Body of pancreas (tissue), 4 donors: ENCODE measurements around the gene BEST1. TPM values are rescaled to one million over a fixed set of nuclear protein-coding genes. Genes with fewer than 3 reads are reported as not detected.

Experiments
- ATAC-seq: fragments of 150-250 bp; one replicate; pipeline ENCODE4 v1.9.1; 2016
- DNase-seq, 4 donors: peaks; one replicate each; pipeline ENCODE4 v3.0.0-alpha.2; 2019
- H3K27ac ChIP-seq, 4 donors: fragments of 200-600 bp; sonication (generic); 1 replicate in 3 of 4; 2 replicates in 1 of 4; pipeline versions ENCODE4 v1.5.1 to v1.6.1; 2016 to 2019; ENCODE audit warnings: mild to moderate bottlenecking in 1 of 4, mixed read lengths in 1 of 4, moderate library complexity in 1 of 4
- H3K27me3 ChIP-seq, 2 donors: fragments of 200-600 bp; sonication (generic); one replicate each; pipeline ENCODE4 v1.6.0; 2016; ENCODE audit warnings: mild to moderate bottlenecking in 1 of 2
- H3K36me3 ChIP-seq, 2 donors: fragments of 200-600 bp; sonication (generic); replicated peaks in 1 of 2; 2 replicates each; pipeline ENCODE4 v1.5.1; 2016; ENCODE audit warnings: low read depth in 2 of 2; ENCODE audit not compliant: insufficient read depth in 1 of 2
- H3K4me1 ChIP-seq: fragments of 200-600 bp; sonication (generic); one replicate; pipeline ENCODE4 v1.6.0; 2016
- H3K4me3 ChIP-seq, 2 donors: fragments of 200-600 bp; sonication (generic); 1 replicate in 1 of 2; 2 replicates in 1 of 2; pipeline ENCODE4 v1.5.1; 2016 to 2019
- H3K9me3 ChIP-seq, 3 donors: fragments of 200-600 bp; sonication (generic); 1 replicate in 2 of 3; 2 replicates in 1 of 3; pipeline ENCODE4 v1.5.1; 2016
- POLR2A ChIP-seq, 3 donors: fragments of 450-650 bp; IDR thresholded peaks; one replicate each; pipeline ENCODE4 v1.6.1; 2016; ENCODE audit warnings: antibody characterized with exemption in 3 of 3, mild to moderate bottlenecking in 2 of 3
- WGBS, 2 donors: methylation state at CpG; one replicate each; pipeline ENCODE4 v1.1.5; 2017; 5-methylcytosine and 5-hydroxymethylcytosine counted together
- intact Hi-C: fragments of 100-400 bp; cut with DNase I; formaldehyde crosslinking; loops from one replicate; pipeline ENCODE4 v1.15.1; 2023
- total RNA-seq, 2 donors: library from RNA; depleted of rRNA; stranded (reverse); fragments of >200 nt; gene quantifications; one replicate each; pipeline ENCODE4 v1.1.0, GENCODE V29; 2016
- TF ChIP-seq, protein P1 (sequence below), 7 experiments: fragments of 450-650 bp in 4 of 7; fragments of 200-600 bp in 3 of 7; sonication (generic) in 3 of 7; IDR thresholded peaks; one replicate each; pipeline ENCODE4 v1.5.1; 2016 to 2019; ENCODE audit warnings: antibody characterized with exemption in 7 of 7

Gene BEST1
- total RNA-seq, 2 donors from 2014 or later = 1.6 to 2.6 TPM

DNA sequence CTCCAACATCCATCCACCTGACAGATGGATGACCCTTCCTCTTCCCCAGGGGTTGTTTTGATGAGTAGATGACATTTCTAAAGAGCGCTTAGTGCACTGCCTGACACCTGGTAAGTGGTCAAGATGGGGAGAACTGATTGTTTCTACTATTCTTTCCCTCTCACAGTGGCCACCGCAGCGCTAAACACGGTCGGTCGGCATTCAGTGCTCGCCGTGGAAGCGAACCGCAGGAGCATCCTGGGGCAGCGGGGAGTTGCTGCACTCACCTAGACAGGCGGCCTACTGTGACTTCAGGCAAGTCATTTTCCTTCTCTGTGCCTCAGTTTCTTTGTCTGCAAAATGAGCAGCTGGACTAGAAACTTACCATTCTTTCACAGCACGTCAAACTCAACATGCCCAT is 5.0 kb upstream of the BEST1 start:
- H3K27ac ChIP-seq = no peak overlapping the region
- ATAC-seq (no peak), DNase-seq (no peak)
- intact Hi-C loops = loop anchor here (5.0 kb wide), 1 partner anchor 43 kb away; no protein-coding TSS in a partner anchor
- H3K4me3 ChIP-seq = no peak overlapping the region
- 85 to 95% methylated on average over 13 of the region's 13 CpGs for WGBS, 2 donors
- no peaks in the 10 kb centered on the region for H3K27me3 ChIP-seq
- TF ChIP-seq POLR2A (IDR thresholded peaks at IDR 0.05) = no peak
- TF ChIP-seq, protein P1, sequence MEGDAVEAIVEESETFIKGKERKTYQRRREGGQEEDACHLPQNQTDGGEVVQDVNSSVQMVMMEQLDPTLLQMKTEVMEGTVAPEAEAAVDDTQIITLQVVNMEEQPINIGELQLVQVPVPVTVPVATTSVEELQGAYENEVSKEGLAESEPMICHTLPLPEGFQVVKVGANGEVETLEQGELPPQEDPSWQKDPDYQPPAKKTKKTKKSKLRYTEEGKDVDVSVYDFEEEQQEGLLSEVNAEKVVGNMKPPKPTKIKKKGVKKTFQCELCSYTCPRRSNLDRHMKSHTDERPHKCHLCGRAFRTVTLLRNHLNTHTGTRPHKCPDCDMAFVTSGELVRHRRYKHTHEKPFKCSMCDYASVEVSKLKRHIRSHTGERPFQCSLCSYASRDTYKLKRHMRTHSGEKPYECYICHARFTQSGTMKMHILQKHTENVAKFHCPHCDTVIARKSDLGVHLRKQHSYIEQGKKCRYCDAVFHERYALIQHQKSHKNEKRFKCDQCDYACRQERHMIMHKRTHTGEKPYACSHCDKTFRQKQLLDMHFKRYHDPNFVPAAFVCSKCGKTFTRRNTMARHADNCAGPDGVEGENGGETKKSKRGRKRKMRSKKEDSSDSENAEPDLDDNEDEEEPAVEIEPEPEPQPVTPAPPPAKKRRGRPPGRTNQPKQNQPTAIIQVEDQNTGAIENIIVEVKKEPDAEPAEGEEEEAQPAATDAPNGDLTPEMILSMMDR (IDR thresholded peaks at IDR 0.05) = no peak
- no peaks in the 10 kb centered on the region for H3K36me3 ChIP-seq
- H3K4me1 ChIP-seq = peaks cover 28% of the 10 kb centered on the region
- H3K9me3 ChIP-seq = no peaks in the 10 kb centered on the region

DNA sequence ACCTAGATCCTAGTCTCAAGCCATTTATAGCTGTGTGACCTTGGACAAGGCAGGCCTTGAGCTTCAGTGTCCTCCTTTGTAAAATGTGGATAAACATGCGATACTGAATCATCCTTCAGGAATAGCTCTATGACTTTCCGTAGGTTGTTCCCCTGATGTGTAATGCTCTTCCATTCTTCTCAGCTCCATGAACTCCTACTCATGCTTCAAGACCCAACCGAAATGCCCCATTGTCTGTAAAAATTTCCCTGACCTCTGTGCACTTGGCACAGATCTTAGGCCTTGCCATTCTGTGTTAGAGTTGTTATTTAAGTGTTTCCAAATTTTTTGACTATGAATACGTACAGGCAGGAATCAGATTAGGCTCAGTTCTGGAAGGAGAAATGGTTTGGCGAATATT is 3.3 kb upstream of the BEST1 start:
- Histone ChIP-seq H3K9me3 (no peaks in the 10 kb centered on the region), H3K27me3 (no peaks in the 10 kb centered on the region), H3K4me3 (no peak overlapping the region), H3K27ac (no peak overlapping the region), H3K4me1 (peaks cover 29% of the 10 kb centered on the region), H3K36me3 (no peaks in the 10 kb centered on the region)
- TF ChIP-seq POLR2A (IDR thresholded peaks at IDR 0.05) = no peak
- TF ChIP-seq, protein P1 (IDR thresholded peaks at IDR 0.05) = no peak
- ATAC-seq (no peak), DNase-seq (no peak)
- 85 to 90% methylated on average over 5 of the region's 5 CpGs for WGBS, 2 donors
- intact Hi-C loops = loop anchor here (5.0 kb wide), 1 partner anchor 45 kb away; no protein-coding TSS in a partner anchor

- intact Hi-C loops = loop anchor here (5.0 kb wide), 1 partner anchor 45 kb away; no protein-coding TSS in a partner anchor
- H3K4me3 ChIP-seq = no peak overlapping the region
- DNase-seq (peak; percentile 87 to 91 (median 90)), ATAC-seq (peak; percentile 80)
- peaks cover 29% of the 10 kb centered on the region for H3K4me1 ChIP-seq
- no peaks in the 10 kb centered on the region for H3K27me3 ChIP-seq
- H3K36me3 ChIP-seq = no peaks in the 10 kb centered on the region
- no peak overlapping the region for H3K27ac ChIP-seq
- WGBS, 2 donors = 5 to 6% methylated on average over 8 of the region's 8 CpGs
- TF ChIP-seq, protein P1 (IDR thresholded peaks at IDR 0.05) = peak; percentile 70 to 97 (median 94)
- TF ChIP-seq POLR2A (IDR thresholded peaks at IDR 0.05) = no peak
- H3K9me3 ChIP-seq = no peaks in the 10 kb centered on the region
Observed at GRCh38 chr11:61947486-61948210, 2.5 kb upstream of the BEST1 start.

DNA sequence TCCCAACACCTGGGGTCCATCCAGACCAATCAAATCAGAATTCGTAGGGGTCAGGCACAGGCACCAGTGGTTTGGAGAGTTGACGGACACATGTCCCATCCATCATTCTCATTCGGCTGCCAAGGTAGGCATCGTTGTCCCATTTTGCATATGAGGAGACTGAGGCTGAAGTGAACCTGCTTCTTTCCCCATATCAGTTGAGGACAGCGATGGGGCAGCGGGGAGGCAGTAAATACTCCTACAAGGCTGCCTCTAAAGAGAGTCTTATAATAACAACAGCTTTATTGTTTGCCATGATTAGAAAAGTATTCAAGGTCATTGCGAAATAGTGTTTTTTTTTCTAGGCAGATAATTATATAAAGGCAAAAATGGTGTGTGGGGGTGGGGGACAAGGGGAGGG is 1.6 kb upstream of the BEST1 start:
- no peaks in the 10 kb centered on the region for H3K36me3 ChIP-seq
- H3K9me3 ChIP-seq = no peaks in the 10 kb centered on the region
- TF ChIP-seq POLR2A (IDR thresholded peaks at IDR 0.05) = no peak
- TF ChIP-seq, protein P1 (IDR thresholded peaks at IDR 0.05) = no peak
- no peak overlapping the region for H3K4me3 ChIP-seq
- intact Hi-C loops = loop anchor here (5.0 kb wide), 1 partner anchor 46 kb away; no protein-coding TSS in a partner anchor
- ATAC-seq (peak; percentile 13), DNase-seq (no peak)
- 18 to 32% methylated on average over 7 of the region's 7 CpGs for WGBS, 2 donors
- H3K27me3 ChIP-seq = no peaks in the 10 kb centered on the region
- H3K4me1 ChIP-seq = peaks cover 29% of the 10 kb centered on the region
- peak overlapping the region; percentile 52 to 68 (median 54) for H3K27ac ChIP-seq
